GM19035 (cell line): Measurements from ENCODE around the gene LRRTM1.

Experiments used
- ATAC-seq: cut with Tn5 transposase; IDR thresholded peaks from one replicate; pipeline ENCODE4 v1.9.1; 2021; ENCODE audit not compliant: unreplicated experiment

The LRRTM1 gene

DNA sequence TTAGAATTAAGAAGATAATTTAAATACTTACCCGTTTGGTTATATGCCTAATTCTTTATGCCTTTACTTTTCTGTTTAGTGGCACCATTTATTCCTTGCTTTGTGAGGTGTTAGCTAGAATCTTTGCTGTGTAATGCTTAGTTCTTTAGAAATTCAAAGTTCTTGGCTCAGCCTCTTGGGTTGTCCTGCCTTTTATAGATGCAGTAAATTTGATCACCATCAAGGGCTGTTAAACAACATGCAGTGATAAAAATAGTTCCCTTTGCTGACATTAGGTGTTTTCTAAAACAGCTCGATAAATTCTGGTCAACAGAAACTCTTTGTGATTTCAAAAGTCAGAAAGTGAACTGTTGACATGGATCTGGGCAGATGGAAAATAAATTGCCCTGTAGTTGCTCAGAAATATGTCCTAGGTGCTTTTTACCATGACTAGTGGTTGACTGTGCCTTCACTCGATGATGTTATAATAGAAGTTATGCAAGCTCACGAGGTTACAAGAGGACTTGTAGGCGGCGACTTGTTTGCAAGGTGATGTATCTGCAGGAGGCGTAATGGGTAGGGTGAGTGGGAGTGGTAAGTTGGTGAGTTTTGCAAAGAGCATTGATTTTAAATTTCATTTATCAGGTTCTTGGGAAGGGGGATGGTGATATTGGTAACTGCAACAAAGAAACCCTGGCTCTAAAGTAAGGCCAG is 52.1 kb downstream of the LRRTM1 start:
- ATAC-seq = no peak
